Activated gamma-delta T cell treated with Interleukin-2 at 50 U/mL for 16 hours (primary cell): ENCODE results near the gene OR2Y1.
"Not testable (repeated sequence)": the region's sequence is repeated elsewhere in the genome, so short reads cannot be mapped to it uniquely, and the experiment has no call there.

Experiments
- DNase-seq: peaks from one replicate; pipeline ENCODE4 v3.0.0-alpha.2; 2020

OR2Y1 gene

DNA sequence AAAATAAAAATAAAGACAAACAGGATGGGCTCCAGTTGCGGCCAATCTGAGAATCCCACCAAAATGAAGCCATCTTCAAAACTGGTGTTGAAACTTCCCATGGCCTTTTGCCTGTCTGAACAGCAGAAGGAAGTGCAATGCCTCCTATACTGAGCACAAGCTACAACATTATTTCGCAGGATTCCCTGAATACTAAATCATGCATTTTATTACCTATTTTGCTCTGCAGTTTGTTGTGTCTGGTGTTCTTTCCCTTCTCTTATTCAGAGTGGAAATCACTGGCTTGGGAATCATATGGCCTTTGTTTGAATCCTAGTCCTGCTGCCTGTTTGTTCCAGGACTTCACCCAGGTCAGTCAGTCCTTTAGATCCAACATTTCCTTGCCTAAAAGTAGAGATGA is at the start of gene OR2Y1:
OR2Y1 (minus strand) TSS at position 101 of the 400 bp plus-strand sequence; CDS start at position 101, 0 bp downstream.
- no peak for DNase-seq

DNA sequence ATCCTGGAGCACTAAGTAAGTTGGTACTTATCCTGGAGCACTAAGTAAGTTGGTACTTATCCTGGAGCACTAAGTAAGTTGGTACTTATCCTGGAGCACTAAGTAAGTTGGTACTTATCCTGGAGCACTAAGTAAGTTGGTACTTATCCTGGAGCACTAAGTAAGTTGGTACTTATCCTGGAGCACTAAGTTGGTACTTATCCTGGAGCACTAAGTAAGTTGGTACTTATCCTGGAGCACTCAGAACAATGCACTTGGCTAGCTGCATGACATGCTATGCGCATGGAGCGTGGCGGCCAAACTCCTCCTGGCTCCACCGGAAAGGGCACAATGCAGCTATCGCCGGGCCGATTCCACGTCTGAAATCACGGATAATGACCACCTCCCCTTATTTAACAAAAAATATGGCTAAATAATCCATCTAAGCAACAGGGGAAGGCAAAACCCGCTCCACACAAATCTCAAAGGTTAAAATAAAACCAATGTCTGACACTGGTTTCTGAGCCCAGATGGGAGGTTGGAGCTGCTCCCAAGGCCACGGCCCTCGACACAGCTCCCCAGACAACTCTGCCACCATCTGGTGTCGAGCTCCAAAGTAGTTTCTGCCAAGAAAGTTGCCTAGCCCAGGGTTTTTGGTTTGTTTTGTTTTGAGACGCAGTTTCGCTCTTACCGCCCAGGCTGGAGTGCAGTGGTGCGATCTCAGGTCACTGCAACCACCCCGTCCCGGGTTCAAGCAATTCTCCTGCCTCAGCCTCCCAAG is 49.0 kb upstream of the OR2Y1 start:
- not testable (repeated sequence) for DNase-seq

DNA sequence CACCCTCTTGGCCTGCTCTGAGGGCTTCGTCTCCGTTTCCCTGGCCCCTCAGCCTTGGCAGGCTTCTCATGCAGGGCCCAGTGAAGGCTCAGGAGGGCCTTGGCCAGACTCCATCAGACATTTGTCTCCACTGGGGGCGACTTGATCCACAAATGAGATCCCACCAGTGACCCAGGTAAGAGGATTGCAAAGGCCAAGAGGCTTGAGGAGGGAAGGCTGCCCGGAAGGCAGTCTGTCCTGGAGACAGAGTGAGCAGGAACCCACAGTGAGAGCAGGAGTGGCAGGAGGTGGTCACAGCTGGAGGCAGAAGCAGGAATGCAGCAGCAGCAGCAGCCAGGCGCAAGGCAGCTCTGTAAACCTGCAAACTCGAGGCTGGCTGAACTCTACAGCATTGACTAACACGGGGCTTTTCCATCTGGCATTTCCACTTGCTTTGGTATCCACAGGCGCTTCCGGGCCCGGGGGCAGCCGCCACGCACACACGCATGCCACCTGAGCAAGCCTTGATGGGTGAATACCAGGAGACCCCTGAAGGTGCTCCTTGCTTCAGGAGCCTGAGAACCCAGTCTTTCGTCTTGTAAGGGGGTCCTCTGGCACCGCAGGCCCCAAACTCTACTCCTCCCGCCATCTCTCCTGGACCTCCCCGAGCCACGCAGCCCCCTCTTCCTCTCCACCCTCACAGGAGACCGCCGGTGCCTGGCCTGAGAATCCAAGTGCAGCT is 48.0 kb upstream of the OR2Y1 start:
- no peak for DNase-seq

GRCh38 chr5:180786531-180787398 is 46.9 kb upstream of the OR2Y1 start:
- no peak for DNase-seq

- DNase-seq: no peak
Measured at GRCh38 chr5:180785794-180786221, 46.0 kb upstream of the OR2Y1 start.

GRCh38 chr5:180785121-180785781 is 45.4 kb upstream of the OR2Y1 start:
- no peak for DNase-seq

DNA sequence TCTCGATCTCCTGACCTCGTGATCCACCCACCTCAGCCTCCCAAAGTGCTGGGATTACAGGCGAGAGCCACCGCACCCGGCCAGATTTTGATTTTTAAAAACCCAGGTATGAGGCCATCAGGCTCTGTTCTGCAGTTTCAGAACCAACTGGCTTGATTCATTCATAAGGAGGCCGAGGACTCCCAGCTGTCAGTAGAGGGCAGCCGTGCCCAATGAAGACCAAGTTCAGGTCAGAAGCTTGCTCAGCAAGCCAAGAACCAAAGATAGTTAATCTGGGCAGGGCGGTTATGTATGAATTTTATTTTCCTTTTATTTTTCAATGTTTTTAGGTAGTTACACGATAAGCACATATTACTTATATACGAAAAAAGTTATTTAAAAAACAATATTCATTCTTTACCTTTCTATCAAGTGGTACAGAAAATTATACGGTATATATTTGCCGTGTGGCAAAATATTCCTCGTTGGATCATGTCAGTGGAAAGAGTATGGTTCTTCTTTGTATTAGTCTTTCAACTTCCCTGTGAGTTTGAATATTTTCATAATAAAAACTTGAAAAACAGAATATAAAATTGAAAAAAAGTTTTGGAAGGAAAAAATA is 44.7 kb upstream of the OR2Y1 start:
- DNase-seq: peak; percentile 70

GRCh38 chr5:180783340-180784052 is 43.6 kb upstream of the OR2Y1 start:
- no peak for DNase-seq

GRCh38 chr5:180782748-180783147 is 42.9 kb upstream of the OR2Y1 start:
- DNase-seq: no peak

GRCh38 chr5:180781900-180782326 is 42.1 kb upstream of the OR2Y1 start:
- not testable (repeated sequence) for DNase-seq

DNA sequence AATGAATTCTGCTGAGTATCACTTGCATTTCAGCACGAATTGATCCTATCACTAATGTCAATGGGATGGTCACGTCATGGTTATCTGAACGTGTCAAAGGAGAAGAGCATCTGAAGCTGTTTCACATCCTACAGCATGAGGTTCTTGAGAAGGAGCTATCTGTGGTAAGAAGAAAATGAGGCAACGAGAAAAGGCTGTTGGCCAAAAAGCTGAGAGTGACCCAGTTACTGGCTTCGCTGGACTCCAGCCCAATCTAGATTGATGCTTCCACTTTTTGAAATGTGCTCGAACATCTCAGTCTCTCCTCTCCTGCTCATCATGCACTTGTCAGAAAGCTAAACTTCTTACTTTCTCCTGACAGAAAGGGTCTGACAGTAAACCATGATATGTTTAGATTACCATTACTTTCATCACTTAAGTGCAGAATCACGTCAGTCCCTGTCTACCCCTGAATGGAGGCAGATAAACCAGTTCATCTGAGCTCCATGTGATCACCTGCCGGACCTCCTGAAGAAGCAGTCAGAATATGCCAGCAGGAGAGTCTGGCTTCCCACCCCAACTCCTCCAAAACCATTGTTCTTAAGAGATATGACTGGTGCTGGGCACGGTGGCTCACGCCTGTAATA is 40.2 kb upstream of the OR2Y1 start:
- DNase-seq: no peak

DNA sequence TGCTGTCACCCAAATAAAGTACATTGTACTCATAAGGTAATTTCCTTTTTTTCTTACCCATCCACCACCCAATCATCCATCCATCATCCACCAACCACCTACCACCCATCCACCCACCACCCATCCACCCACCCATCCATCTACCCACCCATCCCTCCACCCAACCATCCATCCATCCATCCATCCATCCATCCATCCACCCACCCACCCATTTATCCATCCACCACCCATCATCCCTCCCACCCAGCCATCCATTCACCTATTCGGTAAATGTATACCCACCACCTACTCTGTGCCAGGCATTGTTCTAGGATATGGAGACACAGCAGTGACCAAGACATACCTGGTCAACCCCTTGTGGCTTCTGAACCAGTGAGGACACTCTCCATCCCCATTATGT is 37.6 kb upstream of the OR2Y1 start:
- no peak for DNase-seq

DNA sequence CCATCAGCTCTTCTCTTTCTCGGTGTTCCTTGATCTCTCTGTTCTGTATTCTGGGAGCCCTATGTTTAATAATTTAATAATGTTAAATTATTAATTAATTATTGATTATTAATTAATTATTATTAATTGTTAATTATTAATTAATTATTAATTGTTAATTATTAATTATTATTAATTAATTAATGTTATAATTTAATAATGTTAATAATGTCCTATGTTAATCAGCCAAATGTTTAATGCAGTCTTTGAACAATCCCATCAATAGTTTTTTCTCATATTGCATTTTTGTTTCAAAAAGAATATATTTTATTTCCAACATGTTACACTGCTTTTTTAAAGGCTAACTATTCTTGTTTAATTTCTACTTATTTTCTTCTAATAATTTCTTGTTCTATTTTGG is 36.5 kb upstream of the OR2Y1 start:
- no peak for DNase-seq

DNA sequence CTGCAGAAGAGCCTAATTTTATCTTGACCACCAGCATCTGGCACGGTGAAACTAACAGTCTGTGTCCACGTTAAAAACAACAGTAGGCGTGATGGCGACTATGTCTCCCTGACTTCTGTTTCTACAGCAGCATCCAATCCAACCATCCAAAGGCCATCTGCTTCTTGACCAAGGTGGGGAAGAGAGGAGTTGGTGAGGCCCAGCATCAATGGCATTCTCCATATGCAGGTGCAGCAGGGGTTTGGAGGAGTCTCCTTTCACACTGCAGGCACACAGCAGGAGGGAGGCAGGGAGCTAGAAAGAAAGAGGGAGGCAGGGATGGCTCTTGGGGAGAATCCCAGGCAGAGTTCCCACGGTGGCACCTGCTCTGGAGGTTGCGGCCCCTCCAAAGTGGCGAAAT is 35.8 kb upstream of the OR2Y1 start:
- no peak for DNase-seq

DNA sequence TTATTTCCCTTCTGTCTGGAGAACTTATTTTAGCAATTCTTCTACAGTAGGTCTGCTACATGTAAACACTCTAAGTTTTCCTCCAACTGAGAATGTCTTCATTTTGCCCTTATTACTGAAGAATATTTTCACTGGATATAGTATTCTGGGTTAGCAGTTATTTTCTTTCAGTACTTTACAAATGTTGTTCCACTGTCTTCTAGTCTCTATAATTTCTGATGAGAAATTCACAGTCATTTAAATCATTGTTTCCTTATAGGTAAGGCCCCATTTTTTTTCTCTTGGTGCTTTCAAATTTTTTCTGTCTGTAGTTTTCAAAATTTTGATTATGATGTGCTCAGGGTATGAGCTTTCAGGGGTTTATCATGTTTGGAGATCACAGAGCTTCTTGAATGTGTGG is 32.0 kb upstream of the OR2Y1 start:
- DNase-seq: no peak

GRCh38 chr5:180769821-180770220 is 30.0 kb upstream of the OR2Y1 start:
- no peak for DNase-seq

GRCh38 chr5:180755601-180756000 is 15.7 kb upstream of the OR2Y1 start:
- no peak for DNase-seq

DNA sequence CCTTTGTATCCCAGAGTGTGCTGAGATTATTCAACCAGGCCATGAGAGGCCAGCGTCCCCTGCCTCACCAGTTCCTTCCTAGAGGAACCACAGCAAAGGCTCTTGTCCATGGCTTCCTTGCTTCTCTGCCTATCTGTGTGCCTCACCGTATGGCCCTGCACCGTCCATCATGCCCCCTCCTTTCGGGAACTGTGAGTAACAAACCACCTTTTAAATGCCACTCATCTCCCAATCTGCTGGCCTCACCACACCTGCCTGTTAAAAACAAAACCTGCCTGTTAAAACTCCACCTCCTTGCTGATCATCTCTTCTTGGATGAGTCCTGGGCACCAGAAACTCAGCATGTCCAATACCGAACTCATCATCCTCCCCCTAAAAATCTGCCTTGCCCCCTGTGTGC is 4.4 kb upstream of the OR2Y1 start:
- DNase-seq: no peak

DNA sequence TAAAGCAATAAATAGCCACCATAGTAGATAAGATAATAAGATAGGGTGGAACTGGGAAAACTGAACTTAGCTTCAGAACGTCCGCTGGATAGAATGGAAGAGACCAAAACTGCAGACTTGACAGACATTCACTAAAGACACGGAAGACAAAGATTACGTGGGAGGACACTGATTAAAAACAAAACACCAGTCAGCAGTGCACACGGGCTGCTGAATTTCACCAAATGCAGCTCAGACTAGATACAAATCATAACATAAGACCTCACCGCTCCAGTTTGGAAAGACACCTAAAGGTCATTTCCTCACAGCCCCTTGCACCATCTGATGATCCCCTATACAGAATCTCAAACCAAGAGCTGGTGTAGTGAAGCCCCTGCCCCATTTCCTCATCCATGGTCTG is 2.9 kb upstream of the OR2Y1 start:
- DNase-seq: no peak

DNA sequence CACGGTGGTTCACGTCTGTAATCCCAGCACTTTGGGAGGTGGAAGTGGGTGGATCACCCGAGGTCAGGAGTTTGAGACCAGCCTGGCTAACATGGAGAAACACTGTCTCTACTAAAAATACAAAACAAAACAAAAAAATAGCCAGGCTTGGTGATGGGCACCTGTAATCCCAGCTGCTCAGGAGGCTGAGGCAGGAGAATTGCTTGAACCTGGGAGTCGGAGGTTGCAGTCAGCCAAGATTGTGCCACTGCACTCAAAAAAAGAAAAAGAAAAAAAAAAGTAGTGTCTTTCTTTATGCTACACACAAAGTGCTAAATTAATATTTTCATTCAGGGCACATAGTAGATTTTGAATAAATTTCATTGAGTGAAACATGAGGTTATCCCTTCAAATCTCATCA is 1.1 kb upstream of the OR2Y1 start:
- not testable (repeated sequence) for DNase-seq

DNA sequence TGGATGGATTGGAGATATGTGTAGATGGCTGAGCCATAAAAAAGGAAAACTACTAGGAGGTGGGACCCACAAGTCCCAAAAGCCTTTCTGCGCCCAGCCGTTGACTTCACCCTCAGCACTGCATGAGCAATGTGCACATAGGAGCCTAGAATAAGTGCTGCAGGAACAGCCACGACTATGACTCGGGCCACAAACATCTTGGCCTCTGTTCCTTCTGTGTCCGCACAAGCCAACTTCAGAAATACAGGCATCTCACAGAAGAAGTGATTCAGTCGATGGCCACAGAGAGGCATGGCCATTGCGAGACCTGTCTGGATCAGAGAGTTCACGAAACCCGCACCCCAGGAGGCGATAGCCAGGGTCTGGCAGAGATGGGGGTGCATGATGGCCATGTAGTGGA is 587 bp downstream of the OR2Y1 start:
- no peak for DNase-seq
